OCI-M2 (cell line): ENCODE measurements around the gene KCNG2.

ENCODE experiments used
- DNase-seq: peaks from one replicate; lab custom pipeline; 2025; ENCODE audit not compliant: unreplicated experiment; lab: John Stamatoyannopoulos, UW

KCNG2 gene

GRCh38 chr18:79784965-79785770 is 12.6 kb upstream of the KCNG2 start:
- no peak for DNase-seq

DNA sequence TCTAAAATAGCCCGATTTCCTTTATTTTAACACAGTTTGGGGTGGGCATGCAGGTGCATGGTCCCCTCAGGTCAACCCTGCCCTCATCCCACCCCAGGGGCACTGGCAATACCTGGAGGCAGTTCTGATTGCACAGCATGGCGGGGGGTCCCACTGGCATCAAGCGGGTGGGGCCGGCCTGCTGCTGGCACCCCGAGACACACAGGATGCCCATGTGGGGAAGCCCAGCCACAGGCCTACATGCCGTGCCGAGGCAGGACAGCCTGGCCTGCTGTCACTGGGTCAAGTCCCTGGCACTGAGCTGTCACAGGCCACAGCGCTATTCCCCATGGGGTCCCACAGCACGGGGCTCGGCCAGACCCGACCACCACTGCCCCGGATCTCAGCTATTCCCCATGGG is 11.9 kb upstream of the KCNG2 start:
- DNase-seq: no peak

GRCh38 chr18:79786304-79786703 is 11.4 kb upstream of the KCNG2 start:
- DNase-seq: no peak

DNA sequence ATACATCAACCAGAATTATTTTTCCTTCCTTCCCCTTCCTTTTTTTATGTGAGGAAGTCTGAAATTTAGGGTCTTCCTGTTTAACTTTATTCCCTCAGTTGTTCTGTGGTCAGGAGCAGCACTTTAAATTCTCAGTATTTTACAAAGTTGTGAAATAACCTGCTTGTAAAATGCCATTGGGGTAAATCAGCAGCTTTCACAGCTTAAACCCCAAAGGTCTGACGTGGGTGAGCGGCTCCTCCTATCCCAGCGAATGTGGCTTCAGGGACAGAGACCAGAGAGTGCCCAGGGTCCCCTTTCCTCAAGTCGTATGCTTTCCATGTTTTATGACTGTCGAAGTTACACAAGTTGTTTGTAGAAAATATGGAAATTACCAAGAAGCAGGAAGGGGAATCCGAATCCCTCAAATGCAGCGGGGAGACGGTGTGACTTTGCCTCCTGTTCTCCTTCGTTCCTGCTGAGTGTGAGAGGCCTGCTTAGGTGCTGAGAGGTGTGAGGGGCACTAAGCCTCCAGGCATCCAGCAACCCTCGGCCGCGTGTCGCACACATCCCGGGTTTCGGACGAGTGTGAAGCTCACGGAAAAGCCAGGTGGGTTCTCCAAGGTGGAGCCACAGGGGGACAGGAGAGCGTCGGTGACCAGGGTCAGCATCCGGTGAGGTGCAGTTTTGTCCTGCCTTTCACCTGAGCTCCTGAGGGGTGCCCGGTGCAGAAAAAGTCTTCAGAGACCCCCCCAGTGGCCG is 10.8 kb upstream of the KCNG2 start:
- DNase-seq: no peak

- no peak for DNase-seq
These were observed 10.2 kb upstream of the KCNG2 start for GRCh38 chr18:79787527-79787864.

DNA sequence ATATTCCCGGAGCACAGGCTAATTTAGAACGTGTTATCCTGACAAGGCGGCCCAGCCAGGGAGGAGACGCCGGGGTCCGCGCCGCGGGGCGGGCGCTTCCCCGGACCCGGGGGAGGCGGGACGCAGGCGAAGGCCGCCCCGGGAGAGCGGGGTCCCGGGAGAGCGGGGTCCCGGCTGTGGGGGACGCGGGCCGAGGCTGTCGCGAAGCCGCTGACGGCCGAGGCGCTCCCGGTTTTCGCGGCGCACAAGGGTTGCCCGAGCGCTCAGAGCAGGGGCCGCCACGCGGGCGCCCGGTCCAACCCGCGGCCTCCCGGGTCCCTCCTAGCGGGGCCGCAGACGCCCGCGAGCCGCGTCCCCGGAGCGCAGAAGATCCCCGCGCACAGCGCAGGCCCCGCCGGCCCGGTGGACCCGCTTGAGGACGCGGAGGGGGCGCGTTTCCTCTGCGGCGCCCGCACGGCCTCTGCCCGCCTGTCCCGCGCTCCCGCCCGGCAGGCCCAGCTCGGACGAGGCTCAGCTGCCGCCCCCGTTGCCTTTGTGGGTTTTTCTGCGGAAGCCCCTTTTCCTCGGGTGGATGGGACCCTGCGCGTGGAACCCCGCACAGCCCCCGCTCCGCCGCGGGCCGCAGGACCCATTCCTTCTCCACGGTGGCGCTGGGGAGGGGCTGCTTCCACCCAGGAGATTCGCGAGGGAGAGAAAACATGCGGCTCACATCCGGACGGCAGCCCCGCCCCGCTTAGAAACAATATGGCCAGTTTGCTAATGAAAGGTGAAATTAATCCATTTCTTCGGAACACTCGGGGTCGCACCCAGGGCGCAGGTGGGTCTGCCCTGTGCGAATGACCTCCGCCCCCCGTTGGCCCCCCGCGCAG is 9.6 kb upstream of the KCNG2 start:
- DNase-seq: no peak

GRCh38 chr18:79788734-79789085 is 9.0 kb upstream of the KCNG2 start:
- no peak for DNase-seq

- no peak for DNase-seq
These were observed 8.4 kb upstream of the KCNG2 start for GRCh38 chr18:79789091-79789891.

DNA sequence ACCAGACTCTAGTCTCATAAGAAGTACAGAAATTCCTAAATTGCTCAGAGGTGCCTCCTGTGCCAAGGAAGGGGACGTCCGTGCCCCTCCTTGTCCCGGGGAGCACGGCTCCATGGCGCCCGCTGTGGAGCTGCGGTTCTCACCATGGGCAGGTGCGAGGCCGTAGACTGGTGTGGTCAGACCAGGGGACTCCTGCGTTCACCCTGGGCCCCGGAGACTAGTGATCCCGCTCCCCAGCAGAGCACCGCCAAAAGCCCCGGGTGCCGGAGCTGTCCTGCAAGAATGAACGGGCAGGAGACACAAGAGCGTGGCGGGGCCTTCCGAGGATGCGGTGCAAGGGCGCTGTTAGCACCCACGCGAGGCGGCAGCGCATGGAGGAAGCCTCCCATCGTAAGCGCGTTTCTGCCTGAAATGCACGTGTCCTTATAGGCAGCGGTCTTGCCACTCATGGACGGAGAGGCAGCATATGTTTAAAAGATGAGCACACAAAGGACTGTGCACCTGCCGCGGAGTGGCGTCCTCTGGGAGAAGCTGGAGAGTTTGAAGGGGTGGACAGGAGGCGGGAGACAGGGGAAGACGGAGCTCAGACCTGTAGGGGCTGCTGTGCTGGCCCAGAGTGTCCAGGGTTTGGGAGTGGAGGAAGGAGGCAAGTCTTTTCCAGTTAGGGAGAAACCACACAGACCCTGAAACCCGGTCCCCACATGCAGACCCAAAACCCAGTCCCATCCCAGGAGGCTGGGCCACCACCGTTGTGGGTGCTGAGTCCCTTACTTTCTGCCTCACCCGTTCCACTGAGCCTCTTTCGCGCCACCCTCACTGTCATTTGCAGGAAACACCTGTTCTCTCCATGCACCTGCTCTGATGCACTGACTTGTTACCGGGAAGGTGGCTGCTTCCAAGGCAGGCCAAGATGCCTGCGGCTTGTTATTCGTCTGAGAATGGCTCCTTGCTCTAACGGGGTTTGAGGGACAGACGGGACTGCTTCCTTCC is 7.5 kb upstream of the KCNG2 start:
- DNase-seq: no peak

DNA sequence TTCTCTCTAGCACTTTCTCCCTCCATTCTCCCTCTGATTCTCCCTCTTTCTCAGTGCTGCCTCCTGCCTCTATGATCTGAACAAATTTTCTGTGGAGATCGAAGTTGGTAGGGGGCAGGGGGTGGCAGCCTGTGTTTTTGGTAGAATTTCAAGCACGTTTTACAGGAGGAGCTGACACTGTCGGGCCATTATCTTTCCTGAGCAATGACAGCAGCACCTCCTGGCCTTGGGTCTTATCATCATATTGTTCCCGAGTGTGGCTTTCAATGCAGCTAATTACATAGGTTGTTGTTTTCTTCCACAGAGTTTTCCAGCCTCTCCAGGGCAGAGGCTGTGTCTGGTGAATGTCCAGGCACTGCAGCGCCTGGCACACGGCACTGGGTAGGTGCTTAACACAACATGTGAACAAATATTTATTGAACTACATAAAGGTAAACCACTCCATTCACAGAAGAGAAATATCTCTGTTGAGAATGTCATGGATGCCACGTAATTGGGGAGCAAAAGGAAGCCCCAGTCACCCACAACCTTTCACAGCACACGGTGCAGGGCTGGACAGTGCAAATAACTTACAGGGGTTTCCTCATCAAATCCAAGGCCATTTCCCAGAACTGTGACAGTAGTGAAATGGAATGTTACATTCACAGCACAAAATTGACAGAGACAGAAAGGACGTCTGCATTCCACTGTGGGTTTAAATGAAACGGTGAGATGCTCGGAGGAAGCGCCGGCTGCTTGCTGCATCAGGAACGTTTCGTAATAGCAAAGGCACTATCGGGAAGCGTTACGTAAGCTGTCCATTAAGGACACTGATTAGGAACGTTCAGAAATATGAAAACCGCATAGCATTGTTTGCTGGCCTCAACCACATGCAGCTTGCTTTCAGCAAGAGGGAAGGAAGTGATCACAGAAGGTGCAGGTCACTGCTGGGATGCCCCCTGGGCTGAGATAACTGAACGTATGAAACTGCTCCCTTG is 6.5 kb upstream of the KCNG2 start:
- no peak for DNase-seq

DNA sequence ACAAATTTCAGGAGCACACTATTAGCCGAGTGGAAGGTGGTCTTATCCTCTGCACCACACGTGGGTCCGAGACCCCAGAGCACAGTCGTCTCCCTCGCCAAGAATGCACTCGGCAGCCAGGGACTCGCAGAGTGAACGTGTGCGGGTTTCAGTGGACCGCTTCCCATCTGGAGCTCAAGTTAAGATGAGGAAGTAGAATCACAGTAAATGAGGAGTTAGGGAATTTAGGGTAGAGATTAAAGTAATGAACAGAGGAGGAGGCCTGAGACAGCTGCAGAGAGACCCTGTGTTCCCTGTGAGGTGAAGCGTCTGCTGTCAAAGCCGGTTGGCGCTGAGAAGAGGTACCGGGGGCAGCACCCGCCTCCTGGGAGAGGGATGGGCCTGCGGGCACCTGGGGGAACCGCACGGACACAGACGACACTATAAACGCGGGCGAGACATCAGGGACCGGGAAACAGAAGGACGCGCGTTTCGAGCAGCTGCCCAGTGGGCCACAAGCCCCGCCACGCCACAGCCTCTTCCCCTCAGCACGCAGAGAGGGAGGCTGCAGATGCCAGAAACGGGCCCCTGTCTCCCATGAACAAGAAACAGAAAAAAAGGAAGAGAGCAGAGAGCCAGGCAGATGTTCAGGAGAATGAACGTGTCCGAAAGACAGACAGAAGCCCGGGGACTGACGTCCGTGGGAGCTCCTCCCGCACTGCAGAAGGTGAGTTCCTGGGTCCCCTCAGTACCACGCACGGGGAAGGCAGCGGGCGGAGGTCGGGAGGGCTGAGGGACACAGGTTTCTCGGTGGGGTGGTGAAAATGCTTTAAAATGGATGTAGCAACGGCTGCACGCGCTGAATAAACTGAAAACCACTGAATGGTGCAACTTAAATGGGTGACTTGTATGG is 5.4 kb upstream of the KCNG2 start:
- no peak for DNase-seq

- no peak for DNase-seq
These were observed 4.8 kb upstream of the KCNG2 start for GRCh38 chr18:79792988-79793355.

- no peak for DNase-seq
These were observed 2.9 kb upstream of the KCNG2 start for GRCh38 chr18:79794846-79795245.

DNA sequence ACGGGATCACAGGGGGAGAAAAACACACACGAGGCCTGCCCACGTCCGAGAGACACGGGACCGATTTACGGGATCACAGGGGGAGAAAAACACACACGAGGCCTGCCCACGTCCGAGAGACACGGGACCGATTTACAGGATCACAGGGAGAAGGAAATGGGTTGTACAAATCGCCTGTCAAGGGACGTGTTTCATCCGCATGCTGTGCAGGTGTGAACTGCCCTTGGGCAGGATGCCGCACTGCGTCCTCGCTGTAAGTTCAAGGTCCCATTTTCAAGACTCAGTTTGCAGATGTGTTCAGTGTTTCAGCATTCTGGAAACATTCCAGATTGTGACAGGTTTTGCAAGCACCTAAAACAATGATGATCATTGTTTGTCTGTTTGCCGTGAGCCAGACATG is 2.3 kb upstream of the KCNG2 start:
- no peak for DNase-seq

- no peak for DNase-seq
These were observed 1.7 kb upstream of the KCNG2 start for GRCh38 chr18:79796016-79796415.

DNA sequence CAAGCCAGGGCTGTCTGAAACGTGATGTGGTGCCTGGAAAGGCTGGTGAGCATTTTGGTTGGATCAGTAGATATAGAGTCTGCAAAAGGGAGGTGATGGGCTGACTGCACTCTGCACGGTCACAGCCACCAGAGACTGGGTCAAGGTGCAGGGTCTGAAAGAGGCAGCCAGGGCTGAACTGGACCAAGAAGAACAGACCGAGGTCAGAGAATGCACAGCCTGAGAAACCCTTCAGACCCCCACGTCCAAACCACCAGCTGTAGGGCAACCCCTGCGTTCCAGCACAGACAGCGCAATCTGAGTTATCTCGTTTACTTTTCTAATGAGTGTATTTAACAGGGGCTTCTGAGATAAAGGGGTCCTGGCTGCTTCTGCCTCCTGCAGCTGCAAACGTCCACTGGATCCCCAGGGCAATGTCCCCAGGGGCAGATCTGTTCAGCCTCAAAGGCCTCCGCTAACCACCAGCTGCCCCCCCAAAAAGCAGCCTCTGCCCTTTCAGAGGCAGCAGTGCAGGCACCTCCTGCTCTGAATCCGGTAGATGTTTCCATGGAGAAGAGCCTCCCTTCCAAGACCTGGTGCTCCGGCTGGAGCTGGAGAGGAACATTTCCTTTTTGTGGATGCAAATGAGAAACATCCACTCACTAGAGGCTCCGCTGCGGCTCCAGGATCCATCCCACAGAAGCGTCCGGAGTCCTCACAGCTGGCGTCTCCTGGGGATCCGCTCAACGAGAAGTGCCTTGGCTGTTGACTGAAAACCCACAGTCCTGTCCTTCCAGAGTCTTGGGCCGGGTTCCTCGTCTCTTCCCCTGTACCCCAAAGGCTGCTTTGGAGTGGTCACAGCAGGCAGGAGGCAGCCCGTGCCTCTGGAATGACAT is 970 bp upstream of the KCNG2 start:
- no peak for DNase-seq
